B cell (primary cell): Measurements from ENCODE around the gene HDAC7. TPM values are rescaled to one million over a fixed set of nuclear protein-coding genes. Genes with fewer than 3 reads are reported as not detected.

Experiments used
- ATAC-seq: fragments of 200-7000 bp; cut with Tn5 transposase; one replicate; pipeline ENCODE4 v1.10.0; 2021; ENCODE audit warnings: low read depth, mild to moderate bottlenecking, moderate number of reproducible peaks, moderate library complexity
- CTCF ChIA-PET: fragments of 350-600 bp; sonication (Branson Sonifier 250); formaldehyde crosslinking; loops from one replicate; lab custom pipeline; 2021; ENCODE audit warnings: antibody characterized with exemption, inconsistent platforms; lab: Charles Lee
- POLR2A ChIA-PET: fragments of 350-600 bp; sonication (Branson Sonifier 250); formaldehyde crosslinking; loops from one replicate; lab custom pipeline; 2021; ENCODE audit warnings: antibody characterized with exemption; lab: Charles Lee
- DNase-seq: peaks from one replicate; pipeline ENCODE4 v3.0.0; 2013
- H2AFZ ChIP-seq: 2 replicates; pipeline ENCODE4 v1.6.1; 2012; ENCODE audit warnings: mild to moderate bottlenecking, low read depth, low read length; ENCODE audit not compliant: insufficient read depth, poor library complexity, severe bottlenecking
- H3K27ac ChIP-seq, 2 donors: 1 replicate in 1 of 2; 2 replicates in 1 of 2; pipeline ENCODE4 v1.5.1; 2012 to 2013; ENCODE audit warnings: low read length in 2 of 2, mild to moderate bottlenecking in 2 of 2, moderate library complexity in 1 of 2
- H3K27me3 ChIP-seq, 4 experiments: fragments of 200-600 bp in 1 of 4; sonication (generic) in 1 of 4; replicated peaks in 1 of 4; 1 replicate in 2 of 4; 2 replicates in 2 of 4; pipeline versions ENCODE4 v1.6.1 to v1.7.0; 2013 to 2016; ENCODE audit warnings: low read length in 3 of 4, mild to moderate bottlenecking in 2 of 4, mixed read lengths in 1 of 4, moderate library complexity in 1 of 4; ENCODE audit not compliant: insufficient read depth in 4 of 4, control insufficient read depth in 3 of 4; ENCODE audit errors: control extremely low read depth in 1 of 4
- H3K36me3 ChIP-seq, 2 experiments: replicated peaks in 1 of 2; 1 replicate in 1 of 2; 2 replicates in 1 of 2; pipeline versions ENCODE4 v1.6.1 to v1.7.1; 2013; ENCODE audit warnings: low read length in 1 of 2; ENCODE audit not compliant: insufficient read depth in 2 of 2, control insufficient read depth in 1 of 2; ENCODE audit errors: control extremely low read depth in 1 of 2, extremely low read depth in 1 of 2
- H3K4me1 ChIP-seq, 2 donors: fragments of 200-600 bp in 1 of 2; sonication (generic) in 1 of 2; 1 replicate in 1 of 2; 2 replicates in 1 of 2; pipeline versions ENCODE4 v1.5.1 to v1.6.1; 2013 to 2017; ENCODE audit warnings: low read length in 2 of 2; ENCODE audit not compliant: control insufficient read depth in 2 of 2, insufficient read depth in 2 of 2
- H3K4me2 ChIP-seq: replicated peaks from 2 replicates; pipeline ENCODE3; 2012; ENCODE audit warnings: mild to moderate bottlenecking, low read depth, low read length; ENCODE audit not compliant: poor library complexity, severe bottlenecking
- H3K4me3 ChIP-seq, 5 experiments: fragments of 200-600 bp in 1 of 5; sonication (generic) in 1 of 5; 1 replicate in 3 of 5; 2 replicates in 2 of 5; pipeline versions ENCODE4 v1.5.1 to v1.7.0; 2011 to 2016; ENCODE audit warnings: low read length in 4 of 5, mild to moderate bottlenecking in 4 of 5, low read depth in 2 of 5, control low read depth in 1 of 5, moderate library complexity in 1 of 5; ENCODE audit not compliant: insufficient read depth in 1 of 5; ENCODE audit errors: control extremely low read depth in 1 of 5, extremely low read depth in 1 of 5
- H3K79me2 ChIP-seq: fragments of 200-600 bp; sonication (generic); one replicate; pipeline ENCODE4 v1.6.0; 2016; ENCODE audit warnings: low read length; ENCODE audit not compliant: control insufficient read depth, insufficient read depth
- H3K9ac ChIP-seq: fragments of 200-600 bp; sonication (generic); 2 replicates; pipeline ENCODE4 v1.6.1; 2017; ENCODE audit warnings: mild to moderate bottlenecking, low read length, moderate library complexity
- H3K9me3 ChIP-seq, 3 donors: one replicate each; pipeline versions ENCODE4 v1.6.1 to v1.7.1; 2013; ENCODE audit warnings: low read length in 2 of 3; ENCODE audit not compliant: control insufficient read depth in 2 of 3, insufficient read depth in 1 of 3; ENCODE audit errors: control extremely low read depth in 1 of 3
- H4K20me1 ChIP-seq: 2 replicates; pipeline ENCODE4 v1.6.0; 2012; ENCODE audit warnings: mild to moderate bottlenecking, low read length; ENCODE audit not compliant: insufficient read depth, control insufficient read depth, poor library complexity, severe bottlenecking
- H3K27ac Mint-ChIP-seq: one replicate; pipeline ENCODE4 v1.8.0; 2021; ENCODE audit warnings: mixed read lengths
- H3K27me3 Mint-ChIP-seq: one replicate; pipeline ENCODE4 v1.8.0; 2021; ENCODE audit warnings: mixed read lengths
- H3K4me1 Mint-ChIP-seq: one replicate; pipeline ENCODE4 v1.8.0; 2021; ENCODE audit warnings: mixed read lengths
- H3K4me3 Mint-ChIP-seq: one replicate; pipeline ENCODE4 v1.8.0; 2021; ENCODE audit warnings: mixed read lengths
- H3K9me3 Mint-ChIP-seq: one replicate; pipeline ENCODE4 v1.8.0; 2022; ENCODE audit warnings: mixed read lengths; ENCODE audit not compliant: insufficient read depth
- EZH2 ChIP-seq: IDR thresholded peaks from 2 replicates; pipeline ENCODE4 v1.6.1; 2012; ENCODE audit warnings: borderline replicate concordance, low read depth, mild to moderate bottlenecking, moderate library complexity, low read length; ENCODE audit not compliant: insufficient read depth, poor library complexity, severe bottlenecking
- WGBS: methylation state at CpG from one replicate; pipeline ENCODE4 v1.1.5; 2013; ENCODE audit warnings: missing lambda C conversion rate; ENCODE audit not compliant: insufficient coverage; 5-methylcytosine and 5-hydroxymethylcytosine counted together
- intact Hi-C: fragments of 100-400 bp; cut with micrococcal nuclease; formaldehyde crosslinking; loops from one replicate; pipeline ENCODE4 v1.10.0; 2022
- polyA plus RNA-seq: library from polyadenylated mRNA; depleted of rRNA; stranded (reverse); fragments of >200 nt; gene quantifications from 2 replicates; pipeline ENCODE4 v1.2.3, GENCODE V29; 2012
- total RNA-seq, 2 donors: library from RNA; stranded (reverse); fragments of 120-200 nt in 1 of 2; gene quantifications; 1 replicate in 1 of 2; 2 replicates in 1 of 2; pipeline versions ENCODE4 v1.2.3 to v1.2.4, GENCODE V29; 2013 to 2022
- TF ChIP-seq, protein P1 (sequence below): fragments of 200-600 bp; IDR thresholded peaks from one replicate; pipeline ENCODE4 v1.8.0; 2022; ENCODE audit warnings: antibody characterized with exemption, mild to moderate bottlenecking

HDAC7 gene
- total and polyA plus RNA-seq, 2 donors (not counting 1 experiment from before 2014, with no cell fraction given), result 87.2 to 178 TPM

DNA sequence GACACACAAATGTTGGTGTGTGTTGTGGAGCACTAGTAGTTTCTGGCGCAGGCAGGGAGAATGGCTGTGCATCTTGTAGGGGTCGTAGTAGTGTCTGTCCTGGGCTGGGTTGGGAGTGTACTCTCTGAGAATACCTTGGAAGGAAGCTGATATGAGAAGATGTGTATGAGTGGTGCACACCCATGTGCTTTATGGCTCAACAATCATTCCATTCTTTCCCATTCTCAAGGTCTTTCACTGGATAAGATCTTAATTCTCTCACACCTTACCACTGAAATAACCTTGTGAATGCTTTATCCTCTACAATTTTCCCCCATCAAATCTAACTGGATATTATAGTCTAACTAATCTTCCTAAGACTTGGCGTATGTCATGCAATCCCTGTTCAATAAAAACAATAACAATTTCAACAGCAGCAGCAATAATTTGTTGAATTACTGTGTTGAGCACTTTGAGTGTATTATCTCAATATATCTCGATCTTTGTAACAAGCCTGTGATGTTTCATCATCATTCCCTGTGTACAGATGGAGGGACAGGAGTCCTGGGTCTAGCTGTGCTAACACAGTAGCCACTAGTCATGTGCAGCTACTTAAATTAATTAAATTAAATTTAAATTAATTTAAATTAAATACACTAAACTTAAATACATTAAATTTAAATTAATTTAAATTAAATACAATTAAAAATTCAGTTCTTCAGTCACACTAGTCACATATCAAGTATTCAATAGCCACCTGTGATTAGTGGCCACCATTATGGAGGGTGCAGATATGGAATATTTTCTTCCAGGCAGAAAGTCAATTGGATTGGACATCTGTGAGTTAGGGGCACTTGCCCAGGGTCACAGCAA, 50.2 kb downstream of the HDAC7 start:
- H3K27ac ChIP-seq, result no peak overlapping the region
- no peak for ATAC-seq
- TF ChIP-seq EZH2, result no peak
- H3K4me1 ChIP-seq, result peaks cover 6 to 17% of the 10 kb centered on the region in 2 donors
- H3K27me3 ChIP-seq, result no peaks in the 10 kb centered on the region
- peaks cover 9% of the 10 kb centered on the region for H3K79me2 ChIP-seq
- H3K27ac Mint-ChIP-seq, result no peak overlapping the region
- CTCF ChIA-PET, result interaction anchor here (0.8 to 20.0 kb wide), 11 partner anchors 9 to 737 kb away, joined by 3 to 584 read pairs (median 34); partner anchors contain the start of genes ENDOU, RAPGEF3 and RPAP3
- no peak overlapping the region for H2AFZ ChIP-seq
- no peaks in the 10 kb centered on the region for H3K9me3 ChIP-seq
- H3K27me3 Mint-ChIP-seq, result peaks cover 4% of the 10 kb centered on the region
- WGBS, result 100% methylated on average over 2 of the region's 4 CpGs
- POLR2A ChIA-PET, result interaction anchor here (2.0 kb wide), 1 partner anchor 62 kb away, joined by 7 read pairs; no protein-coding TSS in a partner anchor
- H3K4me1 Mint-ChIP-seq, result peaks cover 11% of the 10 kb centered on the region
- no peaks in the 10 kb centered on the region for H4K20me1 ChIP-seq
- no peak overlapping the region for H3K9ac ChIP-seq
- no peak overlapping the region for H3K4me3 ChIP-seq
- no peak overlapping the region for H3K4me2 ChIP-seq
- H3K36me3 ChIP-seq, result no peaks in the 10 kb centered on the region
- no peak for DNase-seq
- no peak overlapping the region for H3K4me3 Mint-ChIP-seq
- intact Hi-C loops, result no loop called here
- H3K9me3 Mint-ChIP-seq, result no peaks in the 10 kb centered on the region

DNA sequence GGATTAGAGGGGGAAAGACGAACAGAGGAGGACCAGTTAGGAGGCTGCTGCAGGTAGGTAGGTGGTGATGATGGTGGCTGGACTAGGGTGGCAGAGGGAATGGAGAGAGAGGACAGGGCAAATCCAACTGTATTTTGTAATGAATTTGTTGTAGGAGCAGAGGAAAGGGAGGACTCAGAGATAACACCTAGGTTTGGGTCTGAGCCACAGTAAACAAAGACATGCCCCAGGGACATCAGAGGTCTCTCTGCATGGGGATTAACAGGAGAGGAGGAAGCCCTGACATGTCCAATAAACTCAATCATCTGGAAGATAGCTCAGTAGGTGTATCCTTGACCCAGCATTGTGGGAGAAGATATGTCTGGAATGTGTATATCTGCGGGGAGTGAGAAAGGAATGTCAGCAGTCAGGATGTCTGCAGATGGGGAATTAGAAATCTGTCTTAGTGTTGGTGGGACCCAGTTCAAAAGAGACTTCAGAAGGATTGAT, 51.3 kb downstream of the HDAC7 start:
- ATAC-seq, result no peak
- no peaks in the 10 kb centered on the region for H3K36me3 ChIP-seq
- Mint-ChIP-seq H3K27ac (no peak overlapping the region), H3K27me3 (peaks cover 4% of the 10 kb centered on the region), H3K4me1 (peaks cover 12% of the 10 kb centered on the region), H3K4me3 (no peak overlapping the region), H3K9me3 (no peaks in the 10 kb centered on the region)
- H3K79me2 ChIP-seq, result no peaks in the 10 kb centered on the region
- no peak overlapping the region for H3K27ac ChIP-seq
- TF ChIP-seq EZH2, result no peak
- TF ChIP-seq, protein P1, sequence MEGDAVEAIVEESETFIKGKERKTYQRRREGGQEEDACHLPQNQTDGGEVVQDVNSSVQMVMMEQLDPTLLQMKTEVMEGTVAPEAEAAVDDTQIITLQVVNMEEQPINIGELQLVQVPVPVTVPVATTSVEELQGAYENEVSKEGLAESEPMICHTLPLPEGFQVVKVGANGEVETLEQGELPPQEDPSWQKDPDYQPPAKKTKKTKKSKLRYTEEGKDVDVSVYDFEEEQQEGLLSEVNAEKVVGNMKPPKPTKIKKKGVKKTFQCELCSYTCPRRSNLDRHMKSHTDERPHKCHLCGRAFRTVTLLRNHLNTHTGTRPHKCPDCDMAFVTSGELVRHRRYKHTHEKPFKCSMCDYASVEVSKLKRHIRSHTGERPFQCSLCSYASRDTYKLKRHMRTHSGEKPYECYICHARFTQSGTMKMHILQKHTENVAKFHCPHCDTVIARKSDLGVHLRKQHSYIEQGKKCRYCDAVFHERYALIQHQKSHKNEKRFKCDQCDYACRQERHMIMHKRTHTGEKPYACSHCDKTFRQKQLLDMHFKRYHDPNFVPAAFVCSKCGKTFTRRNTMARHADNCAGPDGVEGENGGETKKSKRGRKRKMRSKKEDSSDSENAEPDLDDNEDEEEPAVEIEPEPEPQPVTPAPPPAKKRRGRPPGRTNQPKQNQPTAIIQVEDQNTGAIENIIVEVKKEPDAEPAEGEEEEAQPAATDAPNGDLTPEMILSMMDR, result no peak
- ChIA-PET CTCF (interaction anchor here (0.9 to 20.0 kb wide), 14 partner anchors 10 to 735 kb away, joined by 3 to 584 read pairs (median 10); partner anchors contain the start of genes ENDOU, RAPGEF3 and RPAP3), POLR2A (no interaction called here)
- intact Hi-C loops, result no loop called here
- no peak overlapping the region for H3K4me3 ChIP-seq
- 96% methylated on average over 2 of the region's 2 CpGs for WGBS
- peaks cover 5 to 20% of the 10 kb centered on the region in 2 donors for H3K4me1 ChIP-seq
- H2AFZ ChIP-seq, result no peak overlapping the region
- no peaks in the 10 kb centered on the region for H3K27me3 ChIP-seq
- no peak overlapping the region for H3K9ac ChIP-seq
- no peaks in the 10 kb centered on the region for H3K9me3 ChIP-seq
- no peaks in the 10 kb centered on the region for H4K20me1 ChIP-seq
- DNase-seq, result no peak
- no peak overlapping the region for H3K4me2 ChIP-seq
